ENCODE measurements around the gene CIAO3.
A peak's percentile ranks its signal among the peaks of the same experiment; 100 is the strongest.

DNA sequence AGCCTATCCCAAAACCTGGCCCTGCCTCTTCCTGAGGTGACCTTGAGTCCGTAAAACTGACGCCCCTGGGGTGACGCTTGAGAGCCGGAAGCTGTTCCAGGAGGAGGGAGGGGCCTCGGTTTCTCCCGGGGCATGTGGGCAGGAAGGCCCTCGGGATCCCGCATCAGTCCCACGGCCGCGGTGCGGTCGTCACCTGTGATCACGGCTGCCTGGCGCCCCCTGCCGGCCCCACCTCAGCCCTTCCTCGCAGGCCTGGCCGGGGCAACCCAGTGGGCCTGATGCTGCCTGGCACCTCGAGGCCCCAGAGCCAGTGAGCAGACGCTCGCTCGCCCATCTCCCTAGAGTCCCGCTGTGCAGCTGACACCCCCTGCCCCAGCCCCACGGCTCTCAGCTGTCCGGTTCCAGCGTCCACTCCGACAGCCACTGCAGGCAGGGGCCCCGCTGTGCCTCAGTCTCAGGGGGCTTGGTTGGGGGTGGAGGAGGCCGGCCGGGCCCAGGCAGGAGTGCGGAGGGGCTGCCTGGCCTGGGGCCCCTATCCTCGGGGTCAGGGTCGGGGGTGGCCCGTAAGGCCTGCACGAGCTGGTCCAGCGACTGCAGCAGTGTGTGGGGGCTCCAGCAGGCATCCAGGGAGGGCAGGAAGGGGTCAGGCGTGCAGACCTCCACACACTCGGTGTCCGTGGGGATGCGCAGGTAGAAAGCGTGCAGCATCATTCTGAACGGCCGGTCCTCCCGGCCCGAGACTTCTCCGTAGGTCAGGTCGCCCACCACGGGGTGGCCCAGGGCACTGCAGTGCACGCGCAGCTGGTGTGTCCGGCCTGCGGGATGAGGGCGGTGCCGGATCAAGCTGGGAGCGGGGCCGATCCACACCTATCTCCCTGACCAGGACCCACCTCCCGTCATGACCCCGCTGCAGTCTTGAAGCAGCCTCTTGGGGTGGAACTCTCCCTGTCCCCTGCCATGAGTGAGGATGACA lies 45.1 kb upstream of the CIAO3 start:
- TF ChIP-seq POLR2A (IDR thresholded peaks at IDR 0.05) (no peak), CTCF (IDR thresholded peaks at IDR 0.05) (peak; percentile 45 to 80 (median 69))
